ENCODE data around the gene PLXNB2.
A peak's percentile ranks its signal among the peaks of the same experiment; 100 is the strongest.

Gene PLXNB2

GRCh38 chr22:50258361-50259292, 48.8 kb downstream of the PLXNB2 start:
- H3K27me3 Mint-ChIP-seq, result peaks cover 15 to 39% of the 10 kb centered on the region in 2 donors
- H3K27ac Mint-ChIP-seq, result peak overlapping the region; percentile 25
- no peaks in the 10 kb centered on the region for H3K9me3 Mint-ChIP-seq
- peaks cover 12 to 22% of the 10 kb centered on the region in 2 donors for H3K4me1 Mint-ChIP-seq
- ATAC-seq (replicated peaks) (no peak), DNase-seq (no peak)
- H3K4me3 Mint-ChIP-seq, result no peak overlapping the region
- peaks cover 0 to 3% of the 10 kb centered on the region in 2 donors for H3K36me3 Mint-ChIP-seq

- ATAC-seq (replicated peaks) (no peak), DNase-seq (no peak)
- no peak overlapping the region for H3K4me3 Mint-ChIP-seq
- H3K4me1 Mint-ChIP-seq, result peaks cover 7 to 15% of the 10 kb centered on the region in 2 donors
- peaks cover 0 to 3% of the 10 kb centered on the region in 2 donors for H3K36me3 Mint-ChIP-seq
- peaks cover 15 to 30% of the 10 kb centered on the region in 2 donors for H3K27me3 Mint-ChIP-seq
- H3K9me3 Mint-ChIP-seq, result no peaks in the 10 kb centered on the region
- no peak overlapping the region for H3K27ac Mint-ChIP-seq
These were observed 49.7 kb downstream of the PLXNB2 start for GRCh38 chr22:50257451-50258360.

GRCh38 chr22:50257041-50257440, 50.4 kb downstream of the PLXNB2 start:
- no peak for DNase-seq
- no peak for ATAC-seq (replicated peaks)
- peaks cover 10 to 23% of the 10 kb centered on the region in 2 donors for H3K27me3 Mint-ChIP-seq
- H3K36me3 Mint-ChIP-seq, result peaks cover 0 to 3% of the 10 kb centered on the region in 2 donors
- H3K9me3 Mint-ChIP-seq, result no peaks in the 10 kb centered on the region
- no peak overlapping the region for H3K4me3 Mint-ChIP-seq
- peaks cover under 1 to 13% of the 10 kb centered on the region in 2 donors for H3K4me1 Mint-ChIP-seq
- H3K27ac Mint-ChIP-seq, result no peak overlapping the region

GRCh38 chr22:50256258-50256862, 51.1 kb downstream of the PLXNB2 start:
- H3K4me1 Mint-ChIP-seq, result peaks cover 0 to 17% of the 10 kb centered on the region in 2 donors
- H3K36me3 Mint-ChIP-seq, result peaks cover 0 to 3% of the 10 kb centered on the region in 2 donors
- H3K4me3 Mint-ChIP-seq, result no peak overlapping the region
- no peaks in the 10 kb centered on the region for H3K9me3 Mint-ChIP-seq
- ATAC-seq (replicated peaks) (no peak), DNase-seq (no peak)
- peaks cover 8 to 20% of the 10 kb centered on the region in 2 donors for H3K27me3 Mint-ChIP-seq
- H3K27ac Mint-ChIP-seq, result peak overlapping the region; percentile 20

- no peak overlapping the region for H3K4me3 Mint-ChIP-seq
- peaks cover 0 to 18% of the 10 kb centered on the region in 2 donors for H3K4me1 Mint-ChIP-seq
- no peak for DNase-seq
- no peak for ATAC-seq (replicated peaks)
- H3K27me3 Mint-ChIP-seq, result peaks cover 8 to 20% of the 10 kb centered on the region in 2 donors
- no peak overlapping the region for H3K27ac Mint-ChIP-seq
- H3K36me3 Mint-ChIP-seq, result peaks cover 0 to 3% of the 10 kb centered on the region in 2 donors
- H3K9me3 Mint-ChIP-seq, result no peaks in the 10 kb centered on the region
These were observed 51.8 kb downstream of the PLXNB2 start for GRCh38 chr22:50255607-50256006.

GRCh38 chr22:50255099-50255498, 52.3 kb downstream of the PLXNB2 start:
- Mint-ChIP-seq H3K9me3 (no peaks in the 10 kb centered on the region), H3K4me3 (no peak overlapping the region), H3K27me3 (peaks cover 8 to 19% of the 10 kb centered on the region in 2 donors), H3K4me1 (peaks cover 3 to 22% of the 10 kb centered on the region in 2 donors), H3K36me3 (peaks cover 0 to 3% of the 10 kb centered on the region in 2 donors), H3K27ac (no peak overlapping the region)
- ATAC-seq (replicated peaks), result no peak
- no peak for DNase-seq

- H3K4me3 Mint-ChIP-seq, result no peak overlapping the region
- H3K27ac Mint-ChIP-seq, result no peak overlapping the region
- DNase-seq (no peak), ATAC-seq (replicated peaks) (no peak)
- peaks cover 4 to 27% of the 10 kb centered on the region in 2 donors for H3K4me1 Mint-ChIP-seq
- no peaks in the 10 kb centered on the region for H3K9me3 Mint-ChIP-seq
- peaks cover 1 to 3% of the 10 kb centered on the region in 2 donors for H3K36me3 Mint-ChIP-seq
- H3K27me3 Mint-ChIP-seq, result peaks cover 5 to 7% of the 10 kb centered on the region in 2 donors
These were observed 53.5 kb downstream of the PLXNB2 start for GRCh38 chr22:50253941-50254340.

GRCh38 chr22:50253046-50253915, 54.2 kb downstream of the PLXNB2 start:
- Mint-ChIP-seq H3K27ac (no peak overlapping the region), H3K27me3 (peaks cover 0 to under 1% of the 10 kb centered on the region in 2 donors), H3K9me3 (no peaks in the 10 kb centered on the region), H3K4me3 (no peak overlapping the region), H3K4me1 (peaks cover 4 to 23% of the 10 kb centered on the region in 2 donors), H3K36me3 (peaks cover 1 to 3% of the 10 kb centered on the region in 2 donors)
- ATAC-seq (replicated peaks) (no peak), DNase-seq (no peak)

GRCh38 chr22:50252082-50253045, 55.1 kb downstream of the PLXNB2 start:
- Mint-ChIP-seq H3K4me1 (peaks cover 10 to 30% of the 10 kb centered on the region in 2 donors), H3K36me3 (peaks cover 6 to 9% of the 10 kb centered on the region in 2 donors), H3K27ac (no peak overlapping the region), H3K9me3 (no peaks in the 10 kb centered on the region), H3K27me3 (no peaks in the 10 kb centered on the region), H3K4me3 (peak overlapping the region; percentile 46 to 87)
- ATAC-seq (replicated peaks) (peak; percentile 76 to 77), DNase-seq (peak; percentile 68)

- Mint-ChIP-seq H3K4me1 (peaks cover 13 to 34% of the 10 kb centered on the region in 2 donors), H3K9me3 (no peaks in the 10 kb centered on the region), H3K4me3 (peak overlapping the region; percentile 46 to 87), H3K27me3 (no peaks in the 10 kb centered on the region), H3K27ac (no peak overlapping the region), H3K36me3 (peaks cover 10 to 11% of the 10 kb centered on the region in 2 donors)
- DNase-seq, result no peak
- ATAC-seq (replicated peaks), result peak; percentile 3 to 11
These were observed 55.9 kb downstream of the PLXNB2 start for GRCh38 chr22:50251477-50252081.

- DNase-seq (peak; percentile 75), ATAC-seq (replicated peaks) (peak; percentile 85 to 89)
- H3K36me3 Mint-ChIP-seq, result peaks cover 10 to 11% of the 10 kb centered on the region in 2 donors
- no peaks in the 10 kb centered on the region for H3K27me3 Mint-ChIP-seq
- peaks cover 13 to 39% of the 10 kb centered on the region in 2 donors for H3K4me1 Mint-ChIP-seq
- peak within 1 kb of the TSS; percentile 85 to 87 for H3K4me3 Mint-ChIP-seq
- H3K27ac Mint-ChIP-seq, result peak within 1 kb of the TSS; percentile 59
- H3K9me3 Mint-ChIP-seq, result no peaks in the 10 kb centered on the region
These were observed 56.6 kb downstream of the PLXNB2 start, which contains the start of gene HDAC10 for GRCh38 chr22:50250555-50251476. HDAC10 (minus strand) TSS chr22:50251265; CDS start chr22:50251032, 233 bp downstream.

All from stimulated activated naive B cell treated with anti-CD40 and anti-IgM and Interleukin-4, amounts not matched to agents 10 μg/mL and 1 μg/mL and 100 μg/mL, for 72 hours (primary cell).